HG03521 (cell line): ENCODE data around the gene DYSF.

ENCODE experiments used
- ATAC-seq: cut with Tn5 transposase; IDR thresholded peaks from one replicate; pipeline ENCODE4 v1.9.1; 2021; ENCODE audit warnings: mild to moderate bottlenecking, moderate library complexity; ENCODE audit not compliant: unreplicated experiment

DYSF gene

GRCh38 chr2:71564790-71565189, 111.4 kb downstream of the DYSF start:
- no peak for ATAC-seq

GRCh38 chr2:71566372-71566771, 113.0 kb downstream of the DYSF start:
- no peak for ATAC-seq

- no peak for ATAC-seq
Measured at GRCh38 chr2:71567625-71568024, 114.3 kb downstream of the DYSF start.

- no peak for ATAC-seq
Measured at GRCh38 chr2:71568103-71568502, 114.7 kb downstream of the DYSF start.

- ATAC-seq, result no peak
Measured at GRCh38 chr2:71570511-71570910, 117.2 kb downstream of the DYSF start.

DNA sequence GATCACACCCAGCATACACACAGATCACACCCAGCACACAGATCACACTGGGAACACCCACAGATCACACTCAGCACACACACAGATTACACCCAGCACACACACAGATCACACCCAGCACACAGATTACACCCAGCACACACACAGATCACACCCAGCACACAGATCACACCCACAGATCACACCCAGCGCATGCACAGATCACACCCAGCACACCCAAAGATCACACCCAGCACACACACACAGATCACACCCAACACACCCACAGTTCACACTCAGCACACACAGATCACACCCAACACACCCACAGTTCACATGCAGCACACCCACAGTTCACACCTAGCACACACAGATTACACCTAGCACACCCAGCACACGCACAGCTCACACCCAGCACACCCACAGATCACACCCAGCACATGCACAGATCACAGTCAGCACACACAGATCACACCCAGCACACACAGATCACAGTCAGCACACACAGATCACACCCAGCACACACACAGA, 117.6 kb downstream of the DYSF start:
- no peak for ATAC-seq

DNA sequence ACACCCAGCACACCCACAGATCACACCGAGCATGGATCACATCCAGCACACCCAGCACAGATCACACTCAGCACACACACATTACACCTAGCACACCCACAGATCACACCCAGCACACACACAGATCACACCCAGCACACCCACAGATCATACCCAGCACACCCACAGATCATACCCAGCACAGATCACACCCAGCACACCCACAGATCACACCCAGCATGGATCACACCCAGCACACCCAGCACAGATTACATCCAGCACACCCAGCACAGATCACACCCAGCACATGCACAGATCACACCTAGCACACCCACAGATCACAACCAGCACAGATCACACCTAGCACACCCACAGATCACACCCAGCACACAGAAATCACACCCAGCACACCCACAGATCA, 118.6 kb downstream of the DYSF start:
- no peak for ATAC-seq

DNA sequence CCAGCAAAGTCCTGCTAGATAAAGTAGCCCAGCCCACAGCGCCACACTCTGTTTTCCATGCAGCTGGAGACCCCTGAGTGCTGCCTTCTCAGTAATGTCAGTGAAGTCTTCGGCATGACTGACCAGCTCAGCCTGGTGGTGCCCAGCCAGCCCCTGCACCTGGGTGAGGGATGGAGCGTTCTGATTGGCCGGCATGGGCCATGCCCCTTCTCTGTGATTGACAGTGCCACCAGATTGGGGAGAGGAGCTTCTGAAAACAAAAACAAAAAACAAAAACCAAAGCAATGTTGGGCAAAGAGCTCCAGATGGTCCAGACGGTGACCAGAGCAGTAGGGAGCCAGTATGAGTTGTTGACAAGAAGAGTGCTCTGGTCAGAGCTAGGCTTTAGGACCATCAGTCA, 122.6 kb downstream of the DYSF start:
- ATAC-seq, result no peak

- no peak for ATAC-seq
Measured at GRCh38 chr2:71576541-71576940, 123.2 kb downstream of the DYSF start.

- ATAC-seq, result no peak
Measured at GRCh38 chr2:71577209-71577608, 123.8 kb downstream of the DYSF start.

GRCh38 chr2:71578767-71579342, 125.5 kb downstream of the DYSF start:
- ATAC-seq, result no peak

- ATAC-seq, result no peak
Measured at GRCh38 chr2:71581026-71581425, 127.7 kb downstream of the DYSF start.

- ATAC-seq, result no peak
Measured at GRCh38 chr2:71583876-71584275, 130.5 kb downstream of the DYSF start.

GRCh38 chr2:71586471-71586870, 133.1 kb downstream of the DYSF start:
- ATAC-seq, result no peak

DNA sequence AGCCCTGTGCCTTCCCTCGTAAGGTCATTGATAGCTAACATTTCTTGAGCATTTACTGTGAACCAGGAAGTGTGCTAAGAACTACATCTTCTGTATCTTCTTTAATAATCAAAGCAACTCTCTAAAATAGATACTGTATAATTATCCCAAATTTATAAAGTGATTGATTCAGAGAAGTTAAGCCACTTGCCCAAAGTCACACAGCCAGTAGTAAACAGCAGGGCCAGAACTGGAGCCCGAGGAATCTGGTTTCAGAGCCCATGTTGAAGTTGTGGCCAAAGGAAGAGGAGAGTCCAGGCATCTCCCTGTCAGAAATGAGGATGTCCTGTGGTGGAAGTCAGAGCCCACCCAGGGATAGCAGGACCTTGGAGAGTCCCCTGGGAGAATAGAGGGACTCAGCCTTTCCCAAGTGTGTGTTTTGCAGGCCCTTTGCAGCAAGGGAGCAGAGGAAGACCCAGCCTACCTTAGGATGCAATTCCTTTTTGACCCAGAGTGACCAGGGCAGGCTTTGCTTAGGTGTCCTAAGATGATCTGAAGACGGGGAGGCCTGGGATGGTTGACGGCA, 134.2 kb downstream of the DYSF start:
- ATAC-seq, result no peak

GRCh38 chr2:71588497-71589170, 135.3 kb downstream of the DYSF start:
- ATAC-seq, result no peak

GRCh38 chr2:71589763-71590162, 136.4 kb downstream of the DYSF start:
- no peak for ATAC-seq

DNA sequence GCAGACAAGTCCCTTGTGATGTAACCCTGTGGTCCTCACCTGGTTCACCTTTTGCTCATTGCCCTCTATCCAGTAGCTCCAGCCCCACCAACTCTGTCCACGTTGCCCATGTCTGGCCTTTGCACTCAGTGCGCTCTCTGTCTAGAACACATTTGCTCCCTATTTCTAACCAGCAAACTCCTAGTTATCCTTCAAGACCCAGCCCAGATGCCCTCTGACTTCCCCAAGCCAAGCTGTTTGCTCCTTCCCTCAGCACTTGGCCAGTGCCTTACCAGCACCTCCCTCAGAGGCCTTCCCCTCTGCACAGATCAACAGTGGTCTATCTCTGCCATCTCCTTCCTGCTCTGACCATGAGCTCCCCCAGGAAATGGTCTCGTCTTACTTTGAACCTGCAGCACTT, 137.7 kb downstream of the DYSF start:
- ATAC-seq, result no peak

GRCh38 chr2:71592181-71592711, 138.9 kb downstream of the DYSF start:
- no peak for ATAC-seq

- ATAC-seq, result no peak
Measured at GRCh38 chr2:71595569-71595968, 142.2 kb downstream of the DYSF start.

GRCh38 chr2:71596011-71596410, 142.7 kb downstream of the DYSF start:
- no peak for ATAC-seq

GRCh38 chr2:71597756-71598155, 144.4 kb downstream of the DYSF start:
- no peak for ATAC-seq
